ENCODE results near the gene SGMS1. TPM values are rescaled to one million over a fixed set of nuclear protein-coding genes. Genes with fewer than 3 reads are reported as not detected.

SGMS1 gene
- total RNA-seq, 4 donors from 2014 or later, result 28.3 to 44.5 (median 41.7) TPM

- TF ChIP-seq POLR2AphosphoS5 (IDR thresholded peaks at IDR 0.05) (no peak), EP300 (IDR thresholded peaks at IDR 0.05; ENCODE audit: low read depth) (no peak), CTCF (IDR thresholded peaks at IDR 0.05) (no peak), POLR2A (IDR thresholded peaks at IDR 0.05) (no peak)
- H3K4me1 ChIP-seq, result peaks cover 0 to 7% (median 1%) of the 10 kb centered on the region in 4 donors
- in situ Hi-C loops (cut with MboI; ENCODE audit: low pct_ligation_motif_present in 1 of 4, low pct_unique_long_range_greater_than_20kb in 1 of 4, low sequenced_read_pairs in 3 of 4), result no loop called here
- intact Hi-C loops (cut with DNase I; ENCODE audit: low total_unique reads), result no loop called here
- no peaks in the 10 kb centered on the region for H3K9me3 ChIP-seq
- no peaks in the 10 kb centered on the region for H3K27me3 ChIP-seq
- 95% methylated on average over 12 of the region's 12 CpGs; no CpG with 5 or more reads in 1 of the 2 donors for WGBS, 2 donors (ENCODE audit: low coverage in 1 of 2)
- no peak overlapping the region for H3K27ac ChIP-seq
- H3K4me3 ChIP-seq, result no peak overlapping the region
- DNase-seq, result no peak
- peaks cover 0 to 6% (median 0%) of the 10 kb centered on the region in 4 donors for H3K36me3 ChIP-seq
Observed at GRCh38 chr10:50343702-50344331, 279.9 kb downstream of the SGMS1 start.

GRCh38 chr10:50341987-50342386 lies 281.8 kb downstream of the SGMS1 start:
- Histone ChIP-seq H3K9me3 (no peaks in the 10 kb centered on the region), H3K4me1 (no peaks in the 10 kb centered on the region), H3K27ac (no peak overlapping the region), H3K36me3 (peaks cover 0 to 6% (median 0%) of the 10 kb centered on the region in 4 donors), H3K4me3 (no peak overlapping the region), H3K27me3 (no peaks in the 10 kb centered on the region)
- no peak for TF ChIP-seq POLR2AphosphoS5 (IDR thresholded peaks at IDR 0.05)
- no peak for TF ChIP-seq POLR2A (IDR thresholded peaks at IDR 0.05)
- no peak for TF ChIP-seq CTCF (IDR thresholded peaks at IDR 0.05)
- no peak for TF ChIP-seq EP300 (IDR thresholded peaks at IDR 0.05; ENCODE audit: low read depth)
- in situ Hi-C loops (cut with MboI; ENCODE audit: low pct_ligation_motif_present in 1 of 4, low pct_unique_long_range_greater_than_20kb in 1 of 4, low sequenced_read_pairs in 3 of 4), result no loop called here
- WGBS, 2 donors (ENCODE audit: low coverage in 1 of 2), result 67 to 76% methylated on average over 2 of the region's 2 CpGs
- no peak for DNase-seq
- intact Hi-C loops (cut with DNase I; ENCODE audit: low total_unique reads), result no loop called here

- intact Hi-C loops (cut with DNase I; ENCODE audit: low total_unique reads), result no loop called here
- no peaks in the 10 kb centered on the region for H3K27me3 ChIP-seq
- no peak for DNase-seq
- H3K36me3 ChIP-seq, result no peaks in the 10 kb centered on the region
- TF ChIP-seq CTCF (IDR thresholded peaks at IDR 0.05) (no peak), EP300 (IDR thresholded peaks at IDR 0.05; ENCODE audit: low read depth) (no peak), POLR2A (IDR thresholded peaks at IDR 0.05) (no peak), POLR2AphosphoS5 (IDR thresholded peaks at IDR 0.05) (no peak)
- H3K4me1 ChIP-seq, result no peaks in the 10 kb centered on the region
- H3K9me3 ChIP-seq, result no peaks in the 10 kb centered on the region
- no peak overlapping the region for H3K27ac ChIP-seq
- in situ Hi-C loops (cut with MboI; ENCODE audit: low pct_ligation_motif_present in 1 of 4, low pct_unique_long_range_greater_than_20kb in 1 of 4, low sequenced_read_pairs in 3 of 4), result no loop called here
- H3K4me3 ChIP-seq, result no peak overlapping the region
- 59 to 72% methylated on average over 4 of the region's 4 CpGs for WGBS, 2 donors (ENCODE audit: low coverage in 1 of 2)
Observed at GRCh38 chr10:50336140-50336539, 287.6 kb downstream of the SGMS1 start.

GRCh38 chr10:50335397-50335796 lies 288.4 kb downstream of the SGMS1 start:
- Histone ChIP-seq H3K27me3 (no peaks in the 10 kb centered on the region), H3K4me1 (no peaks in the 10 kb centered on the region), H3K36me3 (no peaks in the 10 kb centered on the region), H3K27ac (no peak overlapping the region), H3K9me3 (no peaks in the 10 kb centered on the region), H3K4me3 (no peak overlapping the region)
- intact Hi-C loops (cut with DNase I; ENCODE audit: low total_unique reads) (no loop called here), in situ Hi-C loops (cut with MboI; ENCODE audit: low pct_ligation_motif_present in 1 of 4, low pct_unique_long_range_greater_than_20kb in 1 of 4, low sequenced_read_pairs in 3 of 4) (no loop called here)
- WGBS, 2 donors (ENCODE audit: low coverage in 1 of 2), result 91 to 100% methylated on average over 1 to 2 of the region's 2 CpGs
- TF ChIP-seq POLR2AphosphoS5 (IDR thresholded peaks at IDR 0.05), result no peak
- no peak for TF ChIP-seq CTCF (IDR thresholded peaks at IDR 0.05)
- no peak for TF ChIP-seq EP300 (IDR thresholded peaks at IDR 0.05; ENCODE audit: low read depth)
- no peak for TF ChIP-seq POLR2A (IDR thresholded peaks at IDR 0.05)
- DNase-seq, result no peak

All from transverse colon (tissue), 4 donors.